ENCODE data around the gene ARHGDIA.
A peak's percentile ranks its signal among the peaks of the same experiment; 100 is the strongest.

ARHGDIA gene

GRCh38 chr17:81865358-81865732, 5.8 kb downstream of the ARHGDIA start:
- Histone ChIP-seq H3K27me3 (replicated peaks) (no peaks in the 10 kb centered on the region), H3K27ac (no peak overlapping the region), H3K36me3 (replicated peaks) (peaks cover 21% of the 10 kb centered on the region), H3K4me3 (ENCODE audit: low read depth, low read length) (no peak overlapping the region)
- TF ChIP-seq CTCF (IDR thresholded peaks at IDR 0.05; ENCODE audit: low read depth, low read length, missing control alignments) = no peak
- no peak for DNase-seq
- in situ Hi-C loops (cut with HindIII; ENCODE audit: low pct_ligation_motif_present, low sequenced_read_pairs) = no loop called here

DNA sequence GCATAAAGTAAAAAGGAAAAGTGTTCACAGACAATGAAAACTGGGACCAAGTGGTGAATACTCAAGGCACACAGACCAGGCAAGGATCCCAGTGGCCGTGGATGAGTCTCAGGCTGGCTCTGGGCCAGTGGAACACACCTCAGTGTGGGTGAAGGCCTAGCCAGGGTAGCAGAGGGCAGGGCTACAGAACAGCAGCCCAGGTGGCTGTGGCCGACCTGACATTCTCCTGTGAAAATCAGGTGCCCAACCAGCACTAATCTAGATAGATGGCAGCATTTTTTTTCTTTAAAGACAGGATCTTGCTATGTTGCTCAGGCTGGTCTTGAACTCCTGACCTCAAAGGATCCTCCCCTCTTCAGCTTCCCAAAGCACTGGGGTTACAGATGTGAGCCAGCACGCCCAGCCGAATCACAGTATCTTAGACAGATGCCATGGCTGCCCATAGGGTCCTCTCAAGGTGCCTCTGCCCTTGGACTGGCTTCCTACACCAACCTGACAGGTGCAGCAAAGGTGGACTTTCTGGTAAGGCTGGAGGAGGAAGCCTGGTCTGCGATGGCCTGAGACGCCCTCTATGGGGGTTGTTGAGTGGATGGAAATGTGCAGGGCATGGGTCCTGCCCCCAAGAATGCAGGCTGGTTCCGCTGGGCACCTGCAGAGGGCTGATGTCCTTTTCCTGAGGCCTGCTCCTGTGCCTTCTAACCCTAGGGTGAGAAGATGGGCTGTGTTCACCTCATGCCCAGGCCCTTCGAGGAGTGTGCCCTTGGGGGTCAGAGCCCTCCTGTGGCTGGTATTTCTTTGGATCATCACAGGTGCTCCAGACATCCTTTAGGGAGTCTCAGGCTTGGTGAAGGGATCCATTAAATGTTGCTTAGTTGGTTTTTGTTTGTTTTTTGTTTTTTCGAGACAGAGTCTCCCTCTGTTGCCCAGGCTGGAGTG, 7.0 kb downstream of the ARHGDIA start:
- no peak for TF ChIP-seq CTCF (IDR thresholded peaks at IDR 0.05; ENCODE audit: low read depth, low read length, missing control alignments)
- DNase-seq = no peak
- Histone ChIP-seq H3K4me3 (ENCODE audit: low read depth, low read length) (no peak overlapping the region), H3K27me3 (replicated peaks) (no peaks in the 10 kb centered on the region), H3K27ac (no peak overlapping the region), H3K36me3 (replicated peaks) (peaks cover 13% of the 10 kb centered on the region)
- in situ Hi-C loops (cut with HindIII; ENCODE audit: low pct_ligation_motif_present, low sequenced_read_pairs) = no loop called here

- in situ Hi-C loops (cut with HindIII; ENCODE audit: low pct_ligation_motif_present, low sequenced_read_pairs) = no loop called here
- Histone ChIP-seq H3K27me3 (replicated peaks) (no peaks in the 10 kb centered on the region), H3K4me3 (ENCODE audit: low read depth, low read length) (no peak overlapping the region), H3K36me3 (replicated peaks) (peaks cover 16% of the 10 kb centered on the region), H3K27ac (no peak overlapping the region)
- no peak for DNase-seq
- TF ChIP-seq CTCF (IDR thresholded peaks at IDR 0.05; ENCODE audit: low read depth, low read length, missing control alignments) = no peak
These were observed 7.9 kb downstream of the ARHGDIA start for GRCh38 chr17:81863123-81863675.

DNA sequence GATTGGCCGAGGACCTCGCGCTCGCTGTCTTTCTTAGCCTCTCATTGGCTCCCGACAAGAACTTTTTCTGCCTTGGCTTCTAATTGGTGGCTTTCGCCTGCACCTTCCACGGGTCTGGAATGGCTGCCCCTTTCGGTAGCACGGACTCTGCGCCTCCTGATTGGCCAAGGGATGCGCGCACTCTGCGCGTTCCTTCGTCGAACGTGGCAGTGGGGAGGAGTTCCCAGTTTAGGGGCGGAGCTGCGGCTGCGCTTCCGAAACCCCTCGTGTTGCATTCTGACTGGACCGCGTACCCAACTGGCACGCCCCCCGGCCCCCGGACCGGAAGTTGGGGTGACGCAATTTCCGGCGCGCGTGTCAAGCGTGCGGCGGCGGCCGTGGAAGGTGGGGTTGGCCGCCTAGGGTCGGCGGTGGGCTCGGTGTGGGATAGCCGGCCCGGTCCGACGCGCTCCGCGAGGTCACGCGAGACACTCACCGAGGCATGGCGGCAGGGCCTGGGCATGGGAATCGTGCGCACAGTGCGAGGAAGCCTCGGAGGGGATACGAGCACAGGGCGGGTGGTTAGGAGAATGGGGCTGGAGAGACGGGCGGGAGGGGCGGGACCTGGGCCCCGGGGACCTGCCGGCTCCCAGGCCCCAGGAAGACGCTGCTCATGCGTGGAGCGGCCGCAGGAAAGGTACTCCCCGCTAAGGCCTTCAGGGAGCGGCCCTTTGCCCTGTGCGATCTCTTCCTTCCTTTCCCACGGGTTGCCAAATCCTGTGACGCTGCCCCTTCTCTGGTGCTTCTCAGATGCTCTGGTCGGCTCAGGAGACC, 10.2 kb downstream of the ARHGDIA start:
- Histone ChIP-seq H3K27me3 (replicated peaks) (no peaks in the 10 kb centered on the region), H3K27ac (peak overlapping the region; percentile 92), H3K36me3 (replicated peaks) (peaks cover 26% of the 10 kb centered on the region), H3K4me3 (ENCODE audit: low read depth, low read length) (peak overlapping the region; percentile 82)
- no peak for TF ChIP-seq CTCF (IDR thresholded peaks at IDR 0.05; ENCODE audit: low read depth, low read length, missing control alignments)
- peak; percentile 100 for DNase-seq
- in situ Hi-C loops (cut with HindIII; ENCODE audit: low pct_ligation_motif_present, low sequenced_read_pairs) = no loop called here

DNA sequence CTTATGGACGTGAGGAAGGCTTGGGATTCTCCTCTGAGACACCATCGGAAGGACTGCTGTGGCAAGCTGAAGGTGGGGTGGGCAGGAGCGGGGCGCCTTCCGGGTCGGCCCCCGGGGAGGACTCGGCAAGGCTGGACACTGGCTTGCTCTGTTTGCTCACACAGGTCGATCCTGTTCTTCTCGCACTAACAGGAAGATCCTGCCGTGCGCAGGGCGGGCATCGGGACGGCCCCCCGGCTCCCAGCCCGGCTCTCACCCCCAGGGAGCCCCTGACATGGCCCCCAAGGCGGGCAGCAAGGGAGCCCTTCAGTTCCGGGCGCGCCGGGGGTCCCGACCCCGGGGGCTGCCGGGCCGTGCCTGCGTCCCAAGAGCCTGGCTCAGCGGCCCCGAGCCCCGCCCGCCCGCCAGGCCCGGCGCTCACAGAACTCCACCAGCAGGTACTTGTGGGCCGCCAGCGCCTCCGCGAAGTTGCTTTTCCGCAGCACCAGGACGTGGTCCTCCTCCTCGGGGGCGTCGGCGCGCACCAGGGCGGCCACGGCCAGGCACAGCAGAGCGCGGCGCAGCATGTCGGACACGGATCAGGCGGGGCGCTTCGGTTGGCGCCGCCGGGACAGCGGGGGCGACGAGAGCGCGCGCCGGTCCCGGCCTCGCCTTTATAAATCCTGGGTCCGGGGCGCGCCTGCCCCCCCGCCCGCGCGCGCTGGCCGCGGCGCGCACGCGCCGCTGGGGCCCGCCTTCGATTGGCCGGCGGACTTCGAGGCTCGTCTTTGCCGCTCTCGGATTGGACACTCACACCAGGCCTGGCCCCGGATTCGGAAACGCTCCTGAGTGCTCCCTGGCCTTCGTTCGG, 11.0 kb downstream of the ARHGDIA start, which contains the start of gene P4HB:
TSS of gene P4HB (minus strand) at position 630 of the 850 bp plus-strand sequence. CDS start at position 566, 64 bp downstream.
- Histone ChIP-seq H3K27me3 (replicated peaks) (no peaks in the 10 kb centered on the region), H3K27ac (peak within 1 kb of the TSS; percentile 92), H3K4me3 (ENCODE audit: low read depth, low read length) (peak within 1 kb of the TSS; percentile 82), H3K36me3 (replicated peaks) (peaks cover 34% of the 10 kb centered on the region)
- no peak for TF ChIP-seq CTCF (IDR thresholded peaks at IDR 0.05; ENCODE audit: low read depth, low read length, missing control alignments)
- in situ Hi-C loops (cut with HindIII; ENCODE audit: low pct_ligation_motif_present, low sequenced_read_pairs) = no loop called here
- no peak for DNase-seq

All from brain microvascular endothelial cell (primary cell).